Suprapubic skin (tissue), 4 donors: ENCODE data around the gene CHRNB2. TPM values are rescaled to one million over a fixed set of nuclear protein-coding genes. Genes with fewer than 3 reads are reported as not detected.

Source experiments
- DNase-seq, 2 donors: peaks; one replicate each; pipeline ENCODE4 v3.0.0-alpha.2; 2019; ENCODE audit warnings: low spot score in 2 of 2
- H3K27ac ChIP-seq: fragments of 200-600 bp; sonication (generic); one replicate; pipeline ENCODE4 v1.5.1; 2019
- H3K27me3 ChIP-seq: fragments of 200-600 bp; sonication (generic); one replicate; pipeline ENCODE4 v1.5.1; 2019
- H3K36me3 ChIP-seq: fragments of 200-600 bp; sonication (generic); one replicate; pipeline ENCODE4 v1.5.1; 2019
- H3K4me1 ChIP-seq: fragments of 200-600 bp; sonication (generic); one replicate; pipeline ENCODE4 v1.5.1; 2019
- H3K4me3 ChIP-seq: fragments of 200-600 bp; sonication (generic); one replicate; pipeline ENCODE4 v1.5.1; 2019; ENCODE audit warnings: mild to moderate bottlenecking
- H3K9me3 ChIP-seq: fragments of 200-600 bp; sonication (generic); one replicate; pipeline ENCODE4 v1.5.1; 2019
- CTCF ChIP-seq, 2 donors: fragments of 200-600 bp in 1 of 2; fragments of 450-650 bp in 1 of 2; sonication (generic) in 1 of 2; IDR thresholded peaks; one replicate each; pipeline ENCODE4 v1.5.1; 2016 to 2019; ENCODE audit warnings: antibody characterized with exemption in 2 of 2, mild to moderate bottlenecking in 1 of 2, moderate library complexity in 1 of 2
- EP300 ChIP-seq: sonication (generic); formaldehyde crosslinking; IDR thresholded peaks from one replicate; pipeline ENCODE4 v1.6.1; 2017; ENCODE audit warnings: antibody characterized with exemption
- POLR2A ChIP-seq, 2 donors: fragments of 450-650 bp; IDR thresholded peaks; one replicate each; pipeline ENCODE4 v1.6.1; 2017; ENCODE audit warnings: antibody characterized with exemption in 2 of 2, mild to moderate bottlenecking in 2 of 2, moderate library complexity in 2 of 2
- POLR2AphosphoS5 ChIP-seq, 3 donors: sonication (generic); formaldehyde crosslinking; IDR thresholded peaks; one replicate each; pipeline ENCODE4 v1.6.1; 2017; ENCODE audit warnings: antibody characterized with exemption in 3 of 3
- WGBS: methylation state at CpG from one replicate; pipeline ENCODE4 v1.1.5; 2018; 5-methylcytosine and 5-hydroxymethylcytosine counted together
- total RNA-seq, 4 donors: library from RNA; depleted of rRNA; stranded (reverse); fragments of >200 nt; gene quantifications; one replicate each; pipeline ENCODE4 v1.1.0, GENCODE V29; 2016

The CHRNB2 gene
- total RNA-seq, 4 donors from 2014 or later, result 0.26 to 0.83 (median 0.33) TPM

- WGBS, result 4% methylated on average over 5 of the region's 5 CpGs
- H3K27me3 ChIP-seq, result peaks cover 4% of the 10 kb centered on the region
- no peaks in the 10 kb centered on the region for H3K9me3 ChIP-seq
Observed at GRCh38 chr1:154628121-154628405, 60.5 kb downstream of the CHRNB2 start.

GRCh38 chr1:154629061-154629674 is 61.6 kb downstream of the CHRNB2 start:
- no peaks in the 10 kb centered on the region for H3K9me3 ChIP-seq
- H3K27ac ChIP-seq, result no peak overlapping the region
- H3K27me3 ChIP-seq, result peaks cover 4% of the 10 kb centered on the region
- TF ChIP-seq EP300 (no peak), POLR2A (IDR thresholded peaks at IDR 0.05) (no peak), CTCF (IDR thresholded peaks at IDR 0.05) (no peak), POLR2AphosphoS5 (IDR thresholded peaks at IDR 0.05) (no peak)
- no peak overlapping the region for H3K4me3 ChIP-seq
- WGBS, result 79% methylated on average over 1 of the region's 1 CpG
- no peak for DNase-seq
- H3K36me3 ChIP-seq, result no peaks in the 10 kb centered on the region
- peaks cover 16% of the 10 kb centered on the region for H3K4me1 ChIP-seq

More at GRCh38 chr1:154628121-154628405, 60.5 kb downstream of the CHRNB2 start:
- H3K4me3 ChIP-seq, result peak overlapping the region; percentile 86
- H3K27ac ChIP-seq, result peak overlapping the region; percentile 90
- peaks cover 16% of the 10 kb centered on the region for H3K4me1 ChIP-seq
- TF ChIP-seq CTCF (IDR thresholded peaks at IDR 0.05), result no peak
- no peak for TF ChIP-seq POLR2A (IDR thresholded peaks at IDR 0.05)
- peak in 1 of 3 donors; percentile 14 for TF ChIP-seq POLR2AphosphoS5 (IDR thresholded peaks at IDR 0.05)
- no peak for TF ChIP-seq EP300
- H3K36me3 ChIP-seq, result no peaks in the 10 kb centered on the region
- no peak for DNase-seq

Other genes with a start within 250 kb of the CHRNB2 start
- under 1 TPM in 1 of 4 donors, not detected in 3; 0.26 TPM for gene AQP10, start 246.7 kb upstream of the CHRNB2 start, total RNA-seq
- 10 to 100 TPM; 14.4 to 34.4 (median 22.0) TPM for gene ATP8B2, start 242.3 kb upstream of the CHRNB2 start, total RNA-seq
- gene IL6R, start 162.4 kb upstream of the CHRNB2 start, total RNA-seq, result 10 to 100 TPM; 16.1 to 22.9 (median 20.8) TPM
- gene TDRD10, start 65.6 kb upstream of the CHRNB2 start, total RNA-seq, result 1 to 10 TPM in 3 of 4 donors, under 1 TPM in 1; 0.72 to 2.6 (median 2.0) TPM
- gene SHE, start 65.4 kb upstream of the CHRNB2 start, total RNA-seq, result 1 to 10 TPM; 2.0 to 7.3 (median 4.8) TPM
- 10 to 100 TPM; 30.6 to 60.2 (median 32.0) TPM for gene UBE2Q1, start 9.1 kb upstream of the CHRNB2 start, total RNA-seq
- 100 to 1,000 TPM in 2 of 4 donors, 10 to 100 TPM in 2; 73.7 to 107 (median 93.2) TPM for gene ADAR, start 40.4 kb downstream of the CHRNB2 start, total RNA-seq